ENCODE data around the gene PRKAG2.
"Not testable (repeated sequence)": the region's sequence is repeated elsewhere in the genome, so short reads cannot be mapped to it uniquely, and the experiment has no call there.

Gene PRKAG2

DNA sequence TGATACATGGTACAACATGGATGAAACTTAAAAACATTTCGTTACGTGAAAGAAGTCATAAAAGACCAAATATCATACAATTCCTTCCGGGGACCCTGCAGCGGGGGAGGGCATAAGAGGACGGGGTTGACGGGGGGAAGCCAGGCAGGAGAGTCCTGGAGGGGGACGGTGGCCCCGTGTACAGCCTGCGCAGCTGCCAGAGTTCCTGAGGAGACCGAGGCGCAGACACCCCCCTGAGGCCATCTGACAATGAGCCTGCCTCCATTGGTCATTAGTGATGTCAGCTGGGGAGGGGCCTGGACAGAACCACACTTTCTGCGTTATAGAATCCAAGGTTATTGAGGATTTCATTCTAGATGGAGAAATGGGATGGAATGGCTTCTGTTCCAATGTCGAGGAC is 47.2 kb downstream of the PRKAG2 start:
- TF ChIP-seq, protein P1, sequence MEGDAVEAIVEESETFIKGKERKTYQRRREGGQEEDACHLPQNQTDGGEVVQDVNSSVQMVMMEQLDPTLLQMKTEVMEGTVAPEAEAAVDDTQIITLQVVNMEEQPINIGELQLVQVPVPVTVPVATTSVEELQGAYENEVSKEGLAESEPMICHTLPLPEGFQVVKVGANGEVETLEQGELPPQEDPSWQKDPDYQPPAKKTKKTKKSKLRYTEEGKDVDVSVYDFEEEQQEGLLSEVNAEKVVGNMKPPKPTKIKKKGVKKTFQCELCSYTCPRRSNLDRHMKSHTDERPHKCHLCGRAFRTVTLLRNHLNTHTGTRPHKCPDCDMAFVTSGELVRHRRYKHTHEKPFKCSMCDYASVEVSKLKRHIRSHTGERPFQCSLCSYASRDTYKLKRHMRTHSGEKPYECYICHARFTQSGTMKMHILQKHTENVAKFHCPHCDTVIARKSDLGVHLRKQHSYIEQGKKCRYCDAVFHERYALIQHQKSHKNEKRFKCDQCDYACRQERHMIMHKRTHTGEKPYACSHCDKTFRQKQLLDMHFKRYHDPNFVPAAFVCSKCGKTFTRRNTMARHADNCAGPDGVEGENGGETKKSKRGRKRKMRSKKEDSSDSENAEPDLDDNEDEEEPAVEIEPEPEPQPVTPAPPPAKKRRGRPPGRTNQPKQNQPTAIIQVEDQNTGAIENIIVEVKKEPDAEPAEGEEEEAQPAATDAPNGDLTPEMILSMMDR (IDR thresholded peaks at IDR 0.05; ENCODE audit: low read length) = no peak
- no peak for TF ChIP-seq EZH2 (IDR thresholded peaks at IDR 0.05; ENCODE audit: borderline replicate concordance, low read length)
- H4K20me1 ChIP-seq (ENCODE audit: insufficient read depth, low read length) = no peaks in the 10 kb centered on the region
- no peaks in the 10 kb centered on the region for H3K9me2 ChIP-seq (ENCODE audit: low read depth, low read length)
- no peaks in the 10 kb centered on the region for H3K36me3 ChIP-seq (ENCODE audit: insufficient read depth, low read length)
- no peak overlapping the region for H3K4me2 ChIP-seq (ENCODE audit: low read length)
- no peak overlapping the region for H3K27ac ChIP-seq (ENCODE audit: low read depth, low read length, poor library complexity, severe bottlenecking)
- no peaks in the 10 kb centered on the region for H3K79me2 ChIP-seq (ENCODE audit: insufficient read depth, low read length)
- H2AFZ ChIP-seq (ENCODE audit: low read length) = no peak overlapping the region
- no peak overlapping the region for H3K9ac ChIP-seq (ENCODE audit: low read length)
- 0 out of 2 replicates have a peak, but pooled peaks cover 4% of the 10 kb centered on the region for H3K27me3 ChIP-seq (ENCODE audit: insufficient read depth, low read length)
- H3F3A ChIP-seq (ENCODE audit: insufficient read depth, low read length) = no peaks in the 10 kb centered on the region
- H3K9me3 ChIP-seq (ENCODE audit: low read length) = no peaks in the 10 kb centered on the region
- no peak overlapping the region for H3K4me3 ChIP-seq (ENCODE audit: low read depth, low read length, poor library complexity, severe bottlenecking)
- no peaks in the 10 kb centered on the region for H3K4me1 ChIP-seq (ENCODE audit: insufficient read depth, low read length, severe bottlenecking)

DNA sequence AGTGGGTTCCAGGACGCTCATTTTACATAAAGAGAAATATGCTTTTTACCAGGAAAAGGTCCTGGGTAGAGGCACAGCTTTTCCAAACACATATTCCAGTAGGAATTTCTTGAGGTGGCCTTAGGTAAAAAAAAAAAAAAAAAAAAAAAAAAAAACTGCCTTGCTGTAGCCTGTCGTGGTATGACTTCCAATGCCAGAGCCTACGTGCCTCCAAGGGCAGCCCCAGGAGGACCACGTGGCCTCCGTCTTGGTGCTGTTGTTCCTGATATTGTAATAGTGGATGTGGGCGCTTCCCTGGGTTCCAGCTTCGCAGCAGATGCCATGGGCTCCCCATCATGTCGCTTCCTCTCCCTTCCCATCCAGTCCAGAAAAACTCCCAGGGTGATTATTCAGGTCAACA is 49.3 kb downstream of the PRKAG2 start:
- H3K79me2 ChIP-seq (ENCODE audit: insufficient read depth, low read length) = no peaks in the 10 kb centered on the region
- no peaks in the 10 kb centered on the region for H3K9me3 ChIP-seq (ENCODE audit: low read length)
- no peak overlapping the region for H3K4me2 ChIP-seq (ENCODE audit: low read length)
- no peak for TF ChIP-seq EZH2 (IDR thresholded peaks at IDR 0.05; ENCODE audit: borderline replicate concordance, low read length)
- TF ChIP-seq, protein P1 (IDR thresholded peaks at IDR 0.05; ENCODE audit: low read length) = no peak
- H3K4me1 ChIP-seq (ENCODE audit: insufficient read depth, low read length, severe bottlenecking) = no peaks in the 10 kb centered on the region
- H3K4me3 ChIP-seq (ENCODE audit: low read depth, low read length, poor library complexity, severe bottlenecking) = no peak overlapping the region
- H4K20me1 ChIP-seq (ENCODE audit: insufficient read depth, low read length) = no peaks in the 10 kb centered on the region
- no peaks in the 10 kb centered on the region for H3F3A ChIP-seq (ENCODE audit: insufficient read depth, low read length)
- peaks cover 7% of the 10 kb centered on the region; the same call in 1 of the 2 replicates for H3K27me3 ChIP-seq (ENCODE audit: insufficient read depth, low read length)
- no peak overlapping the region for H2AFZ ChIP-seq (ENCODE audit: low read length)
- no peaks in the 10 kb centered on the region for H3K9me2 ChIP-seq (ENCODE audit: low read depth, low read length)
- no peaks in the 10 kb centered on the region for H3K36me3 ChIP-seq (ENCODE audit: insufficient read depth, low read length)
- H3K9ac ChIP-seq (ENCODE audit: low read length) = no peak overlapping the region
- no peak overlapping the region for H3K27ac ChIP-seq (ENCODE audit: low read depth, low read length, poor library complexity, severe bottlenecking)

DNA sequence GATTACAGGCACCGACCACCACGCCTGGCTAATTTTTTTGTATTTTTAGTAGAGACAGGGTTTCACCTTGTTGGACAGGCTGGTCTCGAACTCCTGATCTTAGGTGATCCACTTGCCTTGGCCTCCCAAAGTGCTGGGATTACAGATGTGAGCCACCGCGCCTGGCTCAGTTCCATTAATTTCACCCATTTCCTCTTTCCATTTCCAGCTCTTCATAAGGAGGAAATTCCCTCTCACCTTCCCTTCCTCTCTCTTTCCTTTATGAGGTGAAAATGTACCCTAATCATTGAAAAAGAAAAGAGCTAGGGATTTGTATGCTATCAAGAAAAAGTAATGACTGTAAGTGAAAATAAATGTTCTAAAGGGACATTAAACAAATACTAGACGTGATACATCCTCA is 50.6 kb downstream of the PRKAG2 start:
- H3K9me3 ChIP-seq (ENCODE audit: low read length); H3K4me2 ChIP-seq (ENCODE audit: low read length): not testable (repeated sequence)

DNA sequence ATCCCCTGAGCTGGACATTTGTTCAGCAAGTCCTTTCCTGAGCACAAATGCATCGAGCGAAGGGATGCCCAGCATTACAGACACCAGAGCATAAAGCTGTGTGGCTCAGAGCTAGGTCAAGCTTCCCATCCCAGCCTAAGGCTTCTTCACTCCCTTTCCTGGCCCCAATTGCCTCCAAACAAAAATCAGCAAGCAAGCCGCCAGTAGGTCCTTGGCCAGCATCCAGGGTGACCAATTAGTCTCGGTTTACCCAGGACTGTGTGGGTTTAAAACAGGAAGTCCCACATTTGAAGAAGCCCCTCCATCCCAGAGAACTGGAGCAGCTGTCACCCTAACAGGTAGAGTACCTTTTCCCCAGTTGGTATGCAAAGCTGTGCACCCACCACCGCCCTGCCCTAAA is 51.2 kb downstream of the PRKAG2 start:
- no peaks in the 10 kb centered on the region for H3F3A ChIP-seq (ENCODE audit: insufficient read depth, low read length)
- no peak overlapping the region for H3K4me2 ChIP-seq (ENCODE audit: low read length)
- H4K20me1 ChIP-seq (ENCODE audit: insufficient read depth, low read length) = no peaks in the 10 kb centered on the region
- peaks cover 11% of the 10 kb centered on the region; the same call in 1 of the 2 replicates for H3K27me3 ChIP-seq (ENCODE audit: insufficient read depth, low read length)
- H3K9ac ChIP-seq (ENCODE audit: low read length) = no peak overlapping the region
- H3K27ac ChIP-seq (ENCODE audit: low read depth, low read length, poor library complexity, severe bottlenecking) = no peak overlapping the region
- H3K9me3 ChIP-seq (ENCODE audit: low read length) = no peaks in the 10 kb centered on the region
- H3K9me2 ChIP-seq (ENCODE audit: low read depth, low read length) = no peaks in the 10 kb centered on the region
- H2AFZ ChIP-seq (ENCODE audit: low read length) = no peak overlapping the region
- no peaks in the 10 kb centered on the region for H3K4me1 ChIP-seq (ENCODE audit: insufficient read depth, low read length, severe bottlenecking)
- H3K4me3 ChIP-seq (ENCODE audit: low read depth, low read length, poor library complexity, severe bottlenecking) = no peak overlapping the region
- no peak for TF ChIP-seq EZH2 (IDR thresholded peaks at IDR 0.05; ENCODE audit: borderline replicate concordance, low read length)
- TF ChIP-seq, protein P1 (IDR thresholded peaks at IDR 0.05; ENCODE audit: low read length) = no peak
- H3K79me2 ChIP-seq (ENCODE audit: insufficient read depth, low read length) = no peaks in the 10 kb centered on the region
- no peaks in the 10 kb centered on the region for H3K36me3 ChIP-seq (ENCODE audit: insufficient read depth, low read length)

More for the DNA sequence above, 50.6 kb downstream of the PRKAG2 start:
- not testable (repeated sequence) for H3K36me3 ChIP-seq (ENCODE audit: insufficient read depth, low read length); H3K4me3 ChIP-seq (ENCODE audit: low read depth, low read length, poor library complexity, severe bottlenecking); H4K20me1 ChIP-seq (ENCODE audit: insufficient read depth, low read length); H3K79me2 ChIP-seq (ENCODE audit: insufficient read depth, low read length); H3K27ac ChIP-seq (ENCODE audit: low read depth, low read length, poor library complexity, severe bottlenecking); H3K4me1 ChIP-seq (ENCODE audit: insufficient read depth, low read length, severe bottlenecking); H3K9ac ChIP-seq (ENCODE audit: low read length); H2AFZ ChIP-seq (ENCODE audit: low read length); H3F3A ChIP-seq (ENCODE audit: insufficient read depth, low read length); H3K9me2 ChIP-seq (ENCODE audit: low read depth, low read length)
- H3K27me3 ChIP-seq (ENCODE audit: insufficient read depth, low read length) = peaks cover 11% of the 10 kb centered on the region; the same call in 1 of the 2 replicates

Measured in OCI-LY1 (cell line).